HEK293 (cell line): ENCODE results near the gene STARD10.

Source experiments
- ATF2 ChIP-seq: fragments of 450-650 bp; formaldehyde crosslinking; IDR thresholded peaks from 2 replicates; pipeline ENCODE4 v1.5.1; 2016; ENCODE audit warnings: missing biosample characterization, missing genetic modification characterization, low read depth
- BCL11A ChIP-seq: fragments of 450-650 bp; formaldehyde crosslinking; IDR thresholded peaks from 2 replicates; pipeline ENCODE4 v1.5.1; 2016; ENCODE audit warnings: low read depth, missing biosample characterization, missing genetic modification characterization
- GLI4 ChIP-seq: fragments of 450-650 bp; formaldehyde crosslinking; IDR thresholded peaks from 2 replicates; pipeline ENCODE4 v1.5.1; 2016; ENCODE audit warnings: missing biosample characterization, missing genetic modification characterization
- GLIS2 ChIP-seq: fragments of 450-650 bp; formaldehyde crosslinking; IDR thresholded peaks from 2 replicates; pipeline ENCODE4 v1.5.1; 2016; ENCODE audit warnings: missing biosample characterization, missing genetic modification characterization
- MEIS1 ChIP-seq: sonication (generic); formaldehyde crosslinking; IDR thresholded peaks from 2 replicates; pipeline ENCODE4 v1.8.1; 2022; ENCODE audit warnings: missing genetic modification reagents, mild to moderate bottlenecking, borderline replicate concordance
- SCRT1 ChIP-seq: fragments of 450-650 bp; formaldehyde crosslinking; IDR thresholded peaks from 2 replicates; pipeline ENCODE4 v1.5.1; 2016; ENCODE audit warnings: missing biosample characterization, missing genetic modification characterization, borderline replicate concordance
- SCRT2 ChIP-seq: fragments of 450-650 bp; formaldehyde crosslinking; IDR thresholded peaks from 2 replicates; pipeline ENCODE4 v1.5.1; 2016; ENCODE audit warnings: missing biosample characterization, missing genetic modification characterization
- ZBTB7A ChIP-seq: fragments of 450-650 bp; formaldehyde crosslinking; IDR thresholded peaks from 2 replicates; pipeline ENCODE4 v1.5.1; 2016; ENCODE audit warnings: low read depth, missing biosample characterization, missing genetic modification characterization
- ZNF555 ChIP-seq: fragments of 450-650 bp; formaldehyde crosslinking; conservative IDR thresholded peaks from 2 replicates; pipeline ENCODE4 v1.5.1; 2017; ENCODE audit warnings: missing biosample characterization, mild to moderate bottlenecking, missing genetic modification characterization, inconsistent platforms
- ZNF585B ChIP-seq: fragments of 450-650 bp; formaldehyde crosslinking; IDR thresholded peaks from 2 replicates; pipeline ENCODE4 v1.5.1; 2016; ENCODE audit warnings: missing biosample characterization, missing genetic modification characterization
- TF ChIP-seq, protein P1 (sequence below): fragments of 450-650 bp; formaldehyde crosslinking; IDR thresholded peaks from 2 replicates; pipeline ENCODE4 v1.5.1; 2016; ENCODE audit warnings: missing biosample characterization, missing genetic modification characterization
- TF ChIP-seq, protein P2 (sequence below): fragments of 450-650 bp; formaldehyde crosslinking; optimal IDR thresholded peaks from 2 replicates; pipeline ENCODE3; 2016; ENCODE audit warnings: missing biosample characterization, mild to moderate bottlenecking, missing genetic modification characterization

DNA sequence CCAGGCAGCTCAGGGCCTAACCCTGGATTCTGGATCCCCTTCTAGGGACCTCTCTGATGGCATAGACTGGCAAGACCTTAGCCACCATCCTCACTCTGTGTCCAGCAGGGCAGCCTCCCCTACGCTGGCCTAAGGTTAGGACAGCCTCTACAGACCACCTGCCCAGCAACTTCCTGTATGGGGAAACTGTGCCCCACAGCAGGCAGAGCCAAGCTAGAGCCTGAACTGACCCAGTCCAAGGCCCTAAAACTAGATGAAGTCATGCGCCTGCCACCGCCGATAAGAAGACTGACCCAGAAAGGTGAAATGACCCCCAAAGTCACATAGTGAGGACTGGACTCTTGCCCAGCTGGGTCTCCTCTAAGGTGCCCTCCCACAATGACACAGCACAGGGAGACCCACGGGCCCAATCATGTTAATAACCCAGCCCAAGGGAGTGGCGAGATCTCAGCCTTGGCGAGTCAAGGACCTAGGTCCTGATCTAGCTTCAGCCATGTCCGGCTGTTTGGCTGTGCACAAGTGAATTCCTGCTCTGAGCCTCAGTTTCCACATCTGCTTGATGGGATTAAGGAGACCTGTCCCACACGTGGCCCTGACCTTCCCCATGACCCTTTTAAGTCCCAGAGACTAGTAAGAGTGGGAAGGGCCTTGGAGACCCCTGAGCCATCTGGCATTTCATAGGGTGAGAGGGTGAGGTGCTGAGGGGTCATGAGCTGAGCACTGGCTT, 17.6 kb downstream of the STARD10 start:
- TF ChIP-seq GLI4 (no peak), GLIS2 (tag by site-specific recombination) (no peak), ZBTB7A (tag by site-specific recombination) (no peak), MEIS1 (CRISPR knock-in tag) (no peak), SCRT2 (tag by site-specific recombination) (no peak), ZNF585B (no peak), ATF2 (tag by site-specific recombination) (no peak), ZNF555 (tag by site-specific recombination) (no peak), SCRT1 (no peak), BCL11A (no peak)
- TF ChIP-seq, protein P1, sequence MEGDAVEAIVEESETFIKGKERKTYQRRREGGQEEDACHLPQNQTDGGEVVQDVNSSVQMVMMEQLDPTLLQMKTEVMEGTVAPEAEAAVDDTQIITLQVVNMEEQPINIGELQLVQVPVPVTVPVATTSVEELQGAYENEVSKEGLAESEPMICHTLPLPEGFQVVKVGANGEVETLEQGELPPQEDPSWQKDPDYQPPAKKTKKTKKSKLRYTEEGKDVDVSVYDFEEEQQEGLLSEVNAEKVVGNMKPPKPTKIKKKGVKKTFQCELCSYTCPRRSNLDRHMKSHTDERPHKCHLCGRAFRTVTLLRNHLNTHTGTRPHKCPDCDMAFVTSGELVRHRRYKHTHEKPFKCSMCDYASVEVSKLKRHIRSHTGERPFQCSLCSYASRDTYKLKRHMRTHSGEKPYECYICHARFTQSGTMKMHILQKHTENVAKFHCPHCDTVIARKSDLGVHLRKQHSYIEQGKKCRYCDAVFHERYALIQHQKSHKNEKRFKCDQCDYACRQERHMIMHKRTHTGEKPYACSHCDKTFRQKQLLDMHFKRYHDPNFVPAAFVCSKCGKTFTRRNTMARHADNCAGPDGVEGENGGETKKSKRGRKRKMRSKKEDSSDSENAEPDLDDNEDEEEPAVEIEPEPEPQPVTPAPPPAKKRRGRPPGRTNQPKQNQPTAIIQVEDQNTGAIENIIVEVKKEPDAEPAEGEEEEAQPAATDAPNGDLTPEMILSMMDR: no peak
- TF ChIP-seq, protein P2, sequence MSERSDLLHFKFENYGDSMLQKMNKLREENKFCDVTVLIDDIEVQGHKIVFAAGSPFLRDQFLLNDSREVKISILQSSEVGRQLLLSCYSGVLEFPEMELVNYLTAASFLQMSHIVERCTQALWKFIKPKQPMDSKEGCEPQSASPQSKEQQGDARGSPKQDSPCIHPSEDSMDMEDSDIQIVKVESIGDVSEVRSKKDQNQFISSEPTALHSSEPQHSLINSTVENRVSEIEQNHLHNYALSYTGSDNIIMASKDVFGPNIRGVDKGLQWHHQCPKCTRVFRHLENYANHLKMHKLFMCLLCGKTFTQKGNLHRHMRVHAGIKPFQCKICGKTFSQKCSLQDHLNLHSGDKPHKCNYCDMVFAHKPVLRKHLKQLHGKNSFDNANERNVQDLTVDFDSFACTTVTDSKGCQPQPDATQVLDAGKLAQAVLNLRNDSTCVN (tag by site-specific recombination): no peak
